ENCODE measurements around the gene IL11. TPM values are rescaled to one million over a fixed set of nuclear protein-coding genes. Genes with fewer than 3 reads are reported as not detected.
A peak's percentile ranks its signal among the peaks of the same experiment; 100 is the strongest.
"Not testable (repeated sequence)": the region's sequence is repeated elsewhere in the genome, so short reads cannot be mapped to it uniquely, and the experiment has no call there.

Gene IL11
- total RNA-seq, 4 donors from 2014 or later: 1.6 TPM; not detected in 3

DNA sequence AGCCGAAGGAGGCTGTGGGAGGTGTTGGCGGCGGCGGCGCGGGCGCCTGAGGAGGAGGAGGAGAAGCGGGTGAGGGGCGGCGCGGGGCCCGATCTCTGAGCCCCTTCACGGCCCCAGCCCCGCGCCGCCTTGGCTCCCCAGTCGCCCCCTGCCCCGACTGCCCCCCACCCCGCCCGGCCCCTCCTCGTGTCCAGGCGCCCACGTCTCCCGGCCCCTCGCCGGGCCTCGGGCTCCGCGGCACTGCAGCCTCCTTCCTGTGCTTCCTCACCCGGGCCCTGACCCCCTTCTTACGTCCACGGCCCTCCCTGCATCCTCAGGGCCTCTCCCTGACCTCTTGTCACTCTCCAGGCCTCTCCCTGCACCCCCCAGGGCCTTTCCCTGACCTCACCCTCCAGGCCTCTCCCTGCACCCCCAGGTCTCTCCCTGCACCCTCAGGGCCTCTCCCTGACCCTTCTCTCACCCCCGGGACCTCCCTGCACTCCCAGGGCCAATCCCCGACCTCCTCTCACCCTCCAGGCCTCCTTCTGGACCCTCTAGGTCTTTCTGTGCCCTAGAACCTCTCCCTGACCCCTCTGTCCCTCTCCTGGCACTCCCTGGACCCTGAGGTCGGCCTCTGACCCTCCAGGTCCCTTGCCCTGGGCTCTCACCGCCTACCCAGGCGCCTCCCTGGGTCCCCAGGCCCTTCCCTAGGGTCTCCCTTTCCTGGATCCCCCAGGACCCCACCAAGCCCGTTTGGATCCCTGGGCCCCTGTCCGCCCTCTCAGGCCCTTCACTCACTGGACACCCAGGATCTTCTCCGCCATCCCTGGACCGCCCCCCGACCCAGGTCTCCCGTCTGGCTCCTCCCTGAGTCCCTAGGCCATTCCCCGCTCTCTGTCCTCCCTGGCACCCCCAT, 30.1 kb downstream of the IL11 start:
- Histone ChIP-seq H3K9me3 (no peaks in the 10 kb centered on the region), H3K36me3 (no peaks in the 10 kb centered on the region), H3K27me3 (no peaks in the 10 kb centered on the region), H3K27ac (peak overlapping the region; percentile 90 to 94), H3K4me1 (peaks cover 0 to 11% of the 10 kb centered on the region in 2 donors), H3K4me3 (peak overlapping the region; percentile 78 to 80)
- DNase-seq: no peak
- TF ChIP-seq CTCF (IDR thresholded peaks at IDR 0.05): no peak
- TF ChIP-seq POLR2A (IDR thresholded peaks at IDR 0.05): no peak
- intact Hi-C loops (cut with DNase I; ENCODE audit: low total_unique reads): no loop called here

GRCh38 chr19:55339105-55339888, 31.0 kb downstream of the IL11 start, which contains the start of gene KMT5C:
TSS of gene KMT5C (plus strand) at chr19:55339876. CDS start at chr19:55341937, 2,061 bp downstream.
- intact Hi-C loops (cut with DNase I; ENCODE audit: low total_unique reads): no loop called here
- Histone ChIP-seq H3K27ac (peak within 1 kb of the TSS; percentile 90 to 94), H3K4me1 (peaks cover 0 to 11% of the 10 kb centered on the region in 2 donors), H3K27me3 (no peaks in the 10 kb centered on the region), H3K9me3 (no peaks in the 10 kb centered on the region), H3K36me3 (no peaks in the 10 kb centered on the region), H3K4me3 (peak within 1 kb of the TSS; percentile 78 to 80)
- TF ChIP-seq POLR2A (IDR thresholded peaks at IDR 0.05) (peak; percentile 93 to 96), CTCF (IDR thresholded peaks at IDR 0.05) (peak in 3 of 4 experiments; percentile 52 to 75 (median 63))
- peak; percentile 100 for DNase-seq

DNA sequence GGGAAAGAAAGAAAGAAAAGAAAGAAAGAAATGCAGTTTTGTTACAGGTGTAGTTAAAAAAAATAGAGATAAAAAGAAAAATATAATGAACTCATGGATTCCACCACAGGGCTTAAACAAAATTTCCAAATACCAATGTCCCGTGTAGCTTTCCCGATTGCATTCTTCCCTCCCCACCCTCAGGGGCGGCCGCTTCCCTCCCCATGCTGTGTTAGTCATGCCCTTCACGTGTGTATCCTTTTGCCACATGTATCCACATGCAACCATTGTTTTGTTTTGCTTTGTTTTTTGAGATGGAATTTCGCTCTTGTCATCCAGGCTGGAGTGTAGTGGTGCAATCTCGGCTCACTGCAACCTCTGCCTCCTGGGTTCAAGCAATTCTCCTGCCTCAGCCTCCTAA, 34.2 kb downstream of the IL11 start:
- no peak overlapping the region for H3K4me3 ChIP-seq
- TF ChIP-seq CTCF (IDR thresholded peaks at IDR 0.05) (no peak), POLR2A (IDR thresholded peaks at IDR 0.05) (no peak)

GRCh38 chr19:55333870-55334269, 36.4 kb downstream of the IL11 start:
- Histone ChIP-seq H3K27me3 (no peaks in the 10 kb centered on the region), H3K36me3 (no peaks in the 10 kb centered on the region), H3K27ac (no peak overlapping the region), H3K4me1 (no peaks in the 10 kb centered on the region), H3K9me3 (no peaks in the 10 kb centered on the region), H3K4me3 (no peak overlapping the region)
- intact Hi-C loops (cut with DNase I; ENCODE audit: low total_unique reads): no loop called here
- TF ChIP-seq CTCF (IDR thresholded peaks at IDR 0.05) (no peak), POLR2A (IDR thresholded peaks at IDR 0.05) (no peak)
- DNase-seq: no peak

More for the DNA sequence above, 34.2 kb downstream of the IL11 start:
- Histone ChIP-seq H3K27me3 (no peaks in the 10 kb centered on the region), H3K4me1 (peaks cover 0 to 11% of the 10 kb centered on the region in 2 donors), H3K36me3 (no peaks in the 10 kb centered on the region), H3K27ac (no peak overlapping the region), H3K9me3 (no peaks in the 10 kb centered on the region)
- intact Hi-C loops (cut with DNase I; ENCODE audit: low total_unique reads): no loop called here
- no peak for DNase-seq

- intact Hi-C loops (cut with DNase I; ENCODE audit: low total_unique reads); H3K9me3 ChIP-seq; H3K4me1 ChIP-seq; H3K27me3 ChIP-seq; H3K27ac ChIP-seq; DNase-seq; H3K36me3 ChIP-seq; H3K4me3 ChIP-seq: not testable (repeated sequence)
Measured at GRCh38 chr19:55329791-55330190, 40.5 kb downstream of the IL11 start.

- H3K4me3 ChIP-seq; H3K9me3 ChIP-seq; H3K36me3 ChIP-seq; H3K4me1 ChIP-seq; H3K27ac ChIP-seq; H3K27me3 ChIP-seq; intact Hi-C loops (cut with DNase I; ENCODE audit: low total_unique reads); DNase-seq: not testable (repeated sequence)
Measured at GRCh38 chr19:55328774-55329318, 41.4 kb downstream of the IL11 start.
